D721Med (cell line): ENCODE measurements around the gene TBC1D3B.
"Not testable (repeated sequence)": the region's sequence is repeated elsewhere in the genome, so short reads cannot be mapped to it uniquely, and the experiment has no call there.

Experiments
- DNase-seq: peaks from one replicate; pipeline ENCODE4 v3.0.0; 2011; ENCODE audit warnings: low spot score; ENCODE audit not compliant: insufficient read length
- FAIRE-seq: peaks from 2 replicates; lab custom pipeline; 2011; peaks lifted over from hg19 to GRCh38; lab: Jason Lieb, UNC
- CTCF ChIP-seq: IDR thresholded peaks from 2 replicates; pipeline ENCODE4 v1.5.1; 2012; ENCODE audit warnings: mild to moderate bottlenecking, control low read depth; ENCODE audit not compliant: insufficient read depth; ENCODE audit errors: missing control alignments

The TBC1D3B gene

GRCh38 chr17:36176536-36176935, at the start of gene TBC1D3B:
Gene TBC1D3B, minus strand, starts transcription at chr17:36176636. Its CDS starts 1,586 bp downstream, at chr17:36175050.
- FAIRE-seq: not testable (repeated sequence)

GRCh38 chr17:36222967-36223366, 46.5 kb upstream of the TBC1D3B start:
- DNase-seq, FAIRE-seq: not testable (repeated sequence)

More at GRCh38 chr17:36176536-36176935, at the start of gene TBC1D3B:
- DNase-seq: not testable (repeated sequence)

DNA sequence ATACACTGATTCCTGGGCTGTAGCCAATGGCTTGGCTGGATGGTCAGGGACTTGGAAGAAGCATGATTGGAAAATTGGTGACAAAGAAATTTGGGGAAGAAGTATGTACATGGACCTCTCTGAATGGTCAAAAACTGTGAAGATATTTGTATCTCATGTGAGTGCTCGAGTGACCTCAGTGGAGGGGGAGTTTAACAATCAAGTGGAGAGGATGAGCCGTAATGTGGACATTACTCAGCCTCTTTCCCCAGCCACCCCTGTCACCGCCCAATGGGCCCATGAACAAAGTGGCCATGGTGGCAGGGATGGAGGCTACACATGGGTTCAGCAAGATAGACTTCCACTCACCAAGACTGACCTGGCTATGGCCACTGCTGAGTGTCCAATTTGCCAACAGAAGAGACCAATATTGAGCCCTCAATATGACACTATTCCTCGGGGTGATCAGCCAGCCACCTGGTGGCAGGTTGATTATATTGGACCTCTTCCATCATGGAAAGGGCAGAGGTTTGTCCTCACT, 45.2 kb upstream of the TBC1D3B start:
- not testable (repeated sequence) for FAIRE-seq, DNase-seq

GRCh38 chr17:36220737-36221580, 44.5 kb upstream of the TBC1D3B start:
- not testable (repeated sequence) for DNase-seq, FAIRE-seq

DNA sequence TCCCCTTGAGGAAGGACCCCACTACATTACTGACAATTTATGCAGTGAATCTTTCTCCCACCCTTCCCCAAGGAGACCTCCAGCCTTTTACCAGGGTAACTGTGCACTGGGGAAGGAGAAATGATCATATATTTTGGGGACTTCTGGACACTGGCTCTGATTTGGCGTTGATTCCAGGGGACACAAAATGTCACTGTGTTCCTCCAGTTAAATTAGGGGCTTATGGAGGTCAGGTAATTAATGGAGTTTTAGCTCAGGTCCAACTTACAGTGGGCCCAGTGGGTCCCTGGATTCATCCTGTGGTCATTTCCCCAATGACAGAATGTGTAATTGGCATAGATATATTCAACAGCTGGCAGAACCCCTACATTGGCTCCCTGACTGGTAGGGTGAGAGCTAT, 43.1 kb upstream of the TBC1D3B start:
- DNase-seq, FAIRE-seq: not testable (repeated sequence)

DNA sequence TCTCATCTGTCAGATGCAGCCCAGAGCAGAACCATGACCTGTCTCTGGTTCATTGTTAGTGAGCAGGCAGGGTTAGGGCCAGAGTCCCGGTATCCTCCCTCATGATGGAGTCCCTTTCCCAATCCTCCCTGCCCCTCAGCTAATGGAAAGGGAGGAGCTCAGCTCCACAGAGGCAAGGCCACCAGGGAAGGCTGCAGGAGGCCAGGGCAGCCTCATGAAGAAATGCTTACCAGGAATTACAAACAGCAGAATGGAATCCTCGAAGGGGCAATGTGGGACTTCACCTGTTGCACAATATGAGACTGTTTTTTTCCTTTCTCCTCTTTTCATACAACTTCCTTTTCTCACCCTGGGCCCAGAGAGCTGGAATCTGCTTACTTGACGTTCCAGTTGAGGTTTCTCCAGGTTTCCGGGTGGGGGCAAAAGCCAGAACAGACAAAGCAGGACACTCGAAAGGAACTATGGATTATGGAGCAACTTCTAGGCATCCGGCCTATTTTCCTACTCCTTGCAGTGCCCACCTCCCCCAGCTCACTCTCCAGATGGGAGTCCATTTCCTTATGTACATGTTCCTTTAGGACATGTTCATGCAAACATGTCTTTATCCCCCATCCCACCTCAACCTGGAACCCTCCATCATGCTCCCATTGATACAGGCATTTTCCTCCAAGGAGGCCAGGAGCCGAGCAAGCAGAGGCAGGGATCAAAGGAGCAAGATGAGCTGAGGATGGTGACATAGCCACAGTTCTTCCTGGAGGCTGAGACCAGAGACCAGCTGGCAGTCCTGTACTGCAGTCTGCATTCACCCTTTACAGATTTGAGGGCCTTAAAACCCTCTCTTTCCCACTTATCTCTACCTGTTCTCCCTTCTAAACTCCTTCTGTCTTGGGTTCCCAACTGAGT, 39.2 kb upstream of the TBC1D3B start:
- not testable (repeated sequence) for FAIRE-seq, DNase-seq

- no peak for DNase-seq
Observed at GRCh38 chr17:36214918-36215317, 38.5 kb upstream of the TBC1D3B start.

DNA sequence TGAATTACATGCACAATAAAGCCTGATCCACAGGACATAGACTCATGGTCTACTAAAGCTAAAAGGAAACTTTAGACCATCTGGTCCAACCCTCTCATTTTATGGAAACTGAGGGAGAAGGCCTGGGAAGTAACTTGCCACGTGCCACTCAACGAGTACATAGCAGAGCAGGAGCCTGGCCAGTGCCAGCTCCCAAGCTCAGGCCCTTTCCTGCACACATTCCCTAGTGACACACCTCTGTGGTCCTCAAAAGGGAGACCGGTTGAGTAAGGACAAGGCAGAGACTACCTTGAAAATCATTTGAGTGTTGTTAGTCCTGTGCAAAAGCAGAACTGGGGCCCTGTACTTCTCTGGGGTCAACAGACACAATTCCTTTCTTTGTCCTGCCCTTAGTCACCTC, 37.3 kb upstream of the TBC1D3B start:
- FAIRE-seq (no peak), DNase-seq (no peak)
- TF ChIP-seq CTCF: no peak

More at GRCh38 chr17:36214918-36215317, 38.5 kb upstream of the TBC1D3B start:
- FAIRE-seq: no peak
- TF ChIP-seq CTCF: no peak

- no peak for FAIRE-seq
- no peak for DNase-seq
- TF ChIP-seq CTCF: no peak
Observed at GRCh38 chr17:36212966-36213365, 36.5 kb upstream of the TBC1D3B start.

- TF ChIP-seq CTCF: no peak
- DNase-seq (no peak), FAIRE-seq (no peak)
Observed at GRCh38 chr17:36212272-36212605, 35.8 kb upstream of the TBC1D3B start.

DNA sequence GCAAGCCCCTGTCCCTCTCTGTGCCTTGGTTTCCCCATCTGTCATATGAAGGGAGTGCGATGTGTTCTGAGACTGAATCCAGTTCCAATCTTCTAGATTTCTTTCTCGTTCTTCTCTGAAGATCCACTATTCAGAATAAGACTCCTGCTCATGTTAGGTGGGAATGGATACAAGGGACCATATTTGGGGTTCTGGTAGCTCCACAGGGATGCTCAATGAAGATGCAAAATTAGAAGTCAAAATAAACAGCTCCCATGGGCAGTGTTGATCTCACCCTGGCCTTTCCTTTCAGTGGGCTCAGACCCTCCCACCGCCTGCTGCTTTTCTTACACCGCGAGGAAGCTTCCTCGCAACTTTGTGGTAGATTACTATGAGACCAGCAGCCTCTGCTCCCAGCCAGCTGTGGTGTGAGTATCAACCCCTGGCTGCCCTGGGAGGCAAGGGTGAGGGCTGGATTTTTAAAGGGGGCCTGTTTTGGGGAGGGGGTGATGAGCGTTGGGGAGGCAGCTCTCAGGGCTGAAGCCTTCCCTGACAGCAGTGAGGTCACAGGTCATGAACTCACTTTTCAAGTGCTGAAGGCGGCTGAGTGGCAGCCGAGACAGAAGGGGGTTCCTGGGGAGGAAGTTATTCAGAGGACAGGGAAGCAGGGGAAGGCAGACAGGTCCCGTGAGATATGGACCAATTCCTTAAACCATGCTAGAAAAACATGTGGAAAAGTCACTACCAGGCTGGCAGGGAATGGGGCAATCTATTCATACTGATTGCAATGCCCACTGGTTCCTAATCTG, 35.2 kb upstream of the TBC1D3B start:
- not testable (repeated sequence) for FAIRE-seq

GRCh38 chr17:36210439-36211211, 34.2 kb upstream of the TBC1D3B start, which contains the start of gene CCL4L2:
Gene CCL4L2, plus strand, starts transcription at chr17:36211063.
- not testable (repeated sequence) for FAIRE-seq, DNase-seq

More for the DNA sequence above, 35.2 kb upstream of the TBC1D3B start:
- not testable (repeated sequence) for DNase-seq
